ENCODE data around the gene NTRK1. TPM values are rescaled to one million over a fixed set of nuclear protein-coding genes. Genes with fewer than 3 reads are reported as not detected.

Gene NTRK1
- total RNA-seq, 1 donor = not detected

GRCh38 chr1:156815307-156815826, 45.3 kb upstream of the NTRK1 start:
- H3K4me3 ChIP-seq (ENCODE audit: low read depth, low read length) = no peak overlapping the region
- peak; percentile 93 for DNase-seq (ENCODE audit: low read depth)
- peak; percentile 34 for TF ChIP-seq CTCF (IDR thresholded peaks at IDR 0.05; ENCODE audit: insufficient read depth, low read depth, low read length)

GRCh38 chr1:156815961-156816422, 44.7 kb upstream of the NTRK1 start:
- TF ChIP-seq CTCF (IDR thresholded peaks at IDR 0.05; ENCODE audit: insufficient read depth, low read depth, low read length) = no peak
- H3K4me3 ChIP-seq (ENCODE audit: low read depth, low read length) = no peak overlapping the region
- no peak for DNase-seq (ENCODE audit: low read depth)

GRCh38 chr1:156816561-156817328, 43.9 kb upstream of the NTRK1 start, which contains the start of gene SH2D2A:
SH2D2A (minus strand) TSS chr1:156816848; CDS start chr1:156816708, 140 bp downstream.
- peak; percentile 47 for DNase-seq (ENCODE audit: low read depth)
- H3K4me3 ChIP-seq (ENCODE audit: low read depth, low read length) = no peak within 1 kb of the TSS
- no peak for TF ChIP-seq CTCF (IDR thresholded peaks at IDR 0.05; ENCODE audit: insufficient read depth, low read depth, low read length)

GRCh38 chr1:156821801-156822200, 38.9 kb upstream of the NTRK1 start:
- peak; percentile 78 for DNase-seq (ENCODE audit: low read depth)
- no peak for TF ChIP-seq CTCF (IDR thresholded peaks at IDR 0.05; ENCODE audit: insufficient read depth, low read depth, low read length)
- H3K4me3 ChIP-seq (ENCODE audit: low read depth, low read length) = no peak overlapping the region

GRCh38 chr1:156822680-156823079, 38.0 kb upstream of the NTRK1 start:
- TF ChIP-seq CTCF (IDR thresholded peaks at IDR 0.05; ENCODE audit: insufficient read depth, low read depth, low read length) = no peak
- DNase-seq (ENCODE audit: low read depth) = no peak
- no peak overlapping the region for H3K4me3 ChIP-seq (ENCODE audit: low read depth, low read length)

- TF ChIP-seq CTCF (IDR thresholded peaks at IDR 0.05; ENCODE audit: insufficient read depth, low read depth, low read length) = no peak
- DNase-seq (ENCODE audit: low read depth) = no peak
- no peak overlapping the region for H3K4me3 ChIP-seq (ENCODE audit: low read depth, low read length)
Observed at GRCh38 chr1:156823210-156823790, 37.4 kb upstream of the NTRK1 start.
